GM23338 (cell line): Measurements from ENCODE around the gene MUC5AC. TPM values are rescaled to one million over a fixed set of nuclear protein-coding genes. Genes with fewer than 3 reads are reported as not detected.

Source experiments
- ATAC-seq: fragments of 200-7000 bp; cut with Tn5 transposase; 3 replicates; pipeline ENCODE4 v1.9.1; 2020
- DNase-seq: peaks from one replicate; pipeline ENCODE4 v3.0.0-alpha.2; 2015; ENCODE audit warnings: low spot score
- H2AFZ ChIP-seq: fragments of 200-600 bp; sonication (generic); 2 replicates; pipeline ENCODE4 v1.8.0; 2016; ENCODE audit warnings: antibody characterized with exemption, mild to moderate bottlenecking, moderate library complexity
- H3F3A ChIP-seq: fragments of 200-600 bp; sonication (generic); replicated peaks from 2 replicates; pipeline ENCODE4 v1.8.0; 2017; ENCODE audit warnings: antibody characterized with exemption, mixed run types, low read depth
- H3K27ac ChIP-seq: fragments of 200-600 bp; sonication (generic); 2 replicates; pipeline ENCODE4 v1.6.1; 2016; ENCODE audit warnings: low read depth
- H3K27me3 ChIP-seq: fragments of 200-600 bp; sonication (generic); 2 replicates; pipeline ENCODE4 v1.8.0; 2016; ENCODE audit warnings: mild to moderate bottlenecking, mixed run types, moderate library complexity; ENCODE audit not compliant: insufficient read depth
- H3K36me3 ChIP-seq: fragments of 200-600 bp; sonication (generic); 2 replicates; pipeline ENCODE4 v1.8.0; 2016; ENCODE audit warnings: mild to moderate bottlenecking; ENCODE audit not compliant: insufficient read depth
- H3K4me1 ChIP-seq: fragments of 200-600 bp; sonication (generic); 2 replicates; pipeline ENCODE4 v1.8.0; 2016; ENCODE audit warnings: mild to moderate bottlenecking, moderate library complexity; ENCODE audit not compliant: insufficient read depth
- H3K4me2 ChIP-seq: fragments of 200-600 bp; sonication (generic); 2 replicates; pipeline ENCODE4 v1.7.1; 2017; ENCODE audit warnings: mixed run types
- H3K4me3 ChIP-seq: fragments of 200-600 bp; sonication (generic); 2 replicates; pipeline ENCODE4 v1.6.1; 2016; ENCODE audit warnings: mixed run types
- H3K79me2 ChIP-seq: fragments of 200-600 bp; sonication (generic); replicated peaks from 2 replicates; pipeline ENCODE4 v1.8.0; 2017; ENCODE audit warnings: mild to moderate bottlenecking; ENCODE audit not compliant: insufficient read depth
- H3K9me2 ChIP-seq: fragments of 200-600 bp; sonication (generic); 2 replicates; pipeline ENCODE4 v1.8.0; 2017; ENCODE audit not compliant: insufficient read depth
- H4K20me1 ChIP-seq: fragments of 200-600 bp; sonication (generic); replicated peaks from 2 replicates; pipeline ENCODE4 v1.8.0; 2017; ENCODE audit warnings: mild to moderate bottlenecking; ENCODE audit not compliant: insufficient read depth
- H3K27ac Mint-ChIP-seq: 2 replicates; pipeline ENCODE4 v1.8.0; 2020; ENCODE audit warnings: inconsistent platforms, mild to moderate bottlenecking, moderate library complexity, mixed read lengths
- H3K27me3 Mint-ChIP-seq: 3 replicates; pipeline ENCODE4 v1.8.0; 2022; ENCODE audit warnings: low read depth, mild to moderate bottlenecking, moderate library complexity, mixed read lengths, inconsistent platforms; ENCODE audit not compliant: insufficient read depth, poor library complexity
- H3K36me3 Mint-ChIP-seq: 3 replicates; pipeline ENCODE4 v1.8.0; 2021; ENCODE audit warnings: low read depth, mild to moderate bottlenecking, inconsistent platforms, moderate library complexity, mixed read lengths
- H3K4me1 Mint-ChIP-seq: 3 replicates; pipeline ENCODE4 v1.8.0; 2020; ENCODE audit warnings: mild to moderate bottlenecking, inconsistent platforms, mixed read lengths
- H3K4me3 Mint-ChIP-seq: 3 replicates; pipeline ENCODE4 v1.8.0; 2021; ENCODE audit warnings: moderate library complexity, mild to moderate bottlenecking, inconsistent platforms, mixed read lengths
- H3K9me3 Mint-ChIP-seq: 3 replicates; pipeline ENCODE4 v1.8.0; 2020; ENCODE audit warnings: moderate library complexity, mild to moderate bottlenecking, inconsistent platforms, mixed read lengths
- CREB1 ChIP-seq: fragments of 250-450 bp; sonication (Bioruptor Pico); IDR thresholded peaks from 2 replicates; pipeline ENCODE4 v1.5.0; 2020; ENCODE audit warnings: low read depth, mild to moderate bottlenecking, moderate library complexity
- CTCF ChIP-seq, 2 experiments: fragments of 200-600 bp in 1 of 2; sonication (generic) in 1 of 2; conservative IDR thresholded peaks; 2 replicates each; pipeline versions ENCODE4 v1.5.1 to v1.6.1; 2016 to 2017; ENCODE audit warnings: antibody characterized with exemption in 2 of 2, low read depth in 2 of 2, mild to moderate bottlenecking in 2 of 2, moderate library complexity in 1 of 2
- ETS1 ChIP-seq: IDR thresholded peaks from 2 replicates; pipeline ENCODE4 v1.6.1; 2016; ENCODE audit warnings: antibody characterized with exemption
- EZH2phosphoT487 ChIP-seq: fragments of 200-600 bp; sonication (generic); IDR thresholded peaks from one replicate; pipeline ENCODE4 v1.8.1; 2018; ENCODE audit warnings: antibody characterized with exemption; ENCODE audit not compliant: unreplicated experiment
- JUNB ChIP-seq: IDR thresholded peaks from one replicate; pipeline ENCODE4 v1.6.1; 2016; ENCODE audit warnings: antibody characterized with exemption; ENCODE audit not compliant: unreplicated experiment
- STAT1 ChIP-seq: IDR thresholded peaks from one replicate; pipeline ENCODE4 v1.6.1; 2016; ENCODE audit warnings: antibody characterized with exemption; ENCODE audit not compliant: unreplicated experiment
- ZNF114 ChIP-seq: fragments of 250-450 bp; sonication (Bioruptor Pico); IDR thresholded peaks from 2 replicates; pipeline ENCODE4 v1.5.0; 2020; ENCODE audit warnings: mild to moderate bottlenecking, moderate library complexity
- ZNF462 ChIP-seq: fragments of 250-450 bp; sonication (Bioruptor Pico); IDR thresholded peaks from 2 replicates; pipeline ENCODE4 v1.5.0; 2020; ENCODE audit warnings: mild to moderate bottlenecking, moderate library complexity
- polyA plus RNA-seq: library from polyadenylated mRNA; unstranded; fragments of >200 nt; fragmentation: Nextera tagmentation; extraction: Ambion mirVana; gene quantifications from 2 replicates; pipeline ENCODE4 v1.2.1, GENCODE V29; 2016
- total RNA-seq: library from RNA; depleted of rRNA; stranded (reverse); fragments of >200 nt; shearing (Covaris generic); gene quantifications from 2 replicates; pipeline ENCODE4 v1.2.3, GENCODE V29; 2014

Gene MUC5AC
- total and polyA plus RNA-seq, 2 experiments from 2014 or later: not detected

GRCh38 chr11:1108246-1108900, 49.4 kb upstream of the MUC5AC start (continued):
- TF ChIP-seq CTCF (conservative IDR thresholded peaks at IDR 0.05; ENCODE audit: low read depth in 2 of 2): no peak
- no peak for TF ChIP-seq STAT1
- TF ChIP-seq EZH2phosphoT487: no peak
- no peak for TF ChIP-seq ZNF114 (CRISPR knock-in tag)
- no peak for TF ChIP-seq ETS1
- no peak for TF ChIP-seq CREB1 (CRISPR knock-in tag)
- TF ChIP-seq JUNB: no peak

GRCh38 chr11:1109101-1109917, 48.4 kb upstream of the MUC5AC start:
- no peaks in the 10 kb centered on the region for H4K20me1 ChIP-seq
- no peak overlapping the region for H3K4me3 ChIP-seq
- H3K27ac ChIP-seq: no peak overlapping the region
- DNase-seq: no peak
- no peak for TF ChIP-seq ZNF462 (CRISPR knock-in tag)
- H3F3A ChIP-seq: no peaks in the 10 kb centered on the region
- no peak for ATAC-seq
- H3K4me1 ChIP-seq: no peaks in the 10 kb centered on the region
- H3K27me3 Mint-ChIP-seq: peaks cover 4% of the 10 kb centered on the region
- no peak overlapping the region for H3K4me3 Mint-ChIP-seq
- H3K79me2 ChIP-seq: no peaks in the 10 kb centered on the region
- no peaks in the 10 kb centered on the region for H3K36me3 Mint-ChIP-seq
- no peak overlapping the region for H3K27ac Mint-ChIP-seq
- H2AFZ ChIP-seq: no peak overlapping the region
- no peaks in the 10 kb centered on the region for H3K36me3 ChIP-seq
- H3K9me2 ChIP-seq: no peaks in the 10 kb centered on the region
- no peak overlapping the region for H3K4me2 ChIP-seq
- no peaks in the 10 kb centered on the region for H3K27me3 ChIP-seq
- no peaks in the 10 kb centered on the region for H3K4me1 Mint-ChIP-seq
- peaks cover 8% of the 10 kb centered on the region for H3K9me3 Mint-ChIP-seq
